Stimulated activated CD8-positive, alpha-beta memory T cell treated with anti-CD3 and anti-CD28 coated beads, Interleukin-7, amount 100 ng/mL, for 24 hours (primary cell): Measurements from ENCODE around the gene VWC2.

ENCODE experiments used
- DNase-seq: peaks from one replicate; pipeline ENCODE4 v3.0.0-alpha.2; 2020; ENCODE audit warnings: low read depth

The VWC2 gene

GRCh38 chr7:49852619-49853462 is 79.4 kb downstream of the VWC2 start:
- DNase-seq, result no peak

- no peak for DNase-seq
Measured at GRCh38 chr7:49855281-49855980, 82.0 kb downstream of the VWC2 start.

GRCh38 chr7:49860293-49860692 is 86.9 kb downstream of the VWC2 start:
- no peak for DNase-seq

- DNase-seq, result no peak
Measured at GRCh38 chr7:49866076-49866735, 92.8 kb downstream of the VWC2 start.

- DNase-seq, result no peak
Measured at GRCh38 chr7:49866910-49867309, 93.5 kb downstream of the VWC2 start.

- DNase-seq, result no peak
Measured at GRCh38 chr7:49873420-49873819, 100.0 kb downstream of the VWC2 start.

GRCh38 chr7:49875336-49875735 is 101.9 kb downstream of the VWC2 start:
- DNase-seq, result no peak

- DNase-seq, result no peak
Measured at GRCh38 chr7:49876202-49876601, 102.8 kb downstream of the VWC2 start.

GRCh38 chr7:49878089-49878488 is 104.7 kb downstream of the VWC2 start:
- no peak for DNase-seq

- DNase-seq, result no peak
Measured at GRCh38 chr7:49878627-49879026, 105.2 kb downstream of the VWC2 start.

GRCh38 chr7:49883933-49884332 is 110.5 kb downstream of the VWC2 start:
- no peak for DNase-seq

GRCh38 chr7:49885593-49886285 is 112.3 kb downstream of the VWC2 start:
- no peak for DNase-seq

GRCh38 chr7:49892481-49892880 is 119.0 kb downstream of the VWC2 start:
- no peak for DNase-seq

GRCh38 chr7:49893131-49893530 is 119.7 kb downstream of the VWC2 start:
- DNase-seq, result no peak

- no peak for DNase-seq
Measured at GRCh38 chr7:49894543-49894942, 121.1 kb downstream of the VWC2 start.

GRCh38 chr7:49911909-49912308 is 138.5 kb downstream of the VWC2 start:
- DNase-seq, result no peak

GRCh38 chr7:49926720-49927119 is 153.3 kb downstream of the VWC2 start:
- DNase-seq, result no peak

- DNase-seq, result no peak
Measured at GRCh38 chr7:49927631-49928030, 154.2 kb downstream of the VWC2 start.

- DNase-seq, result no peak
Measured at GRCh38 chr7:49928787-49929186, 155.3 kb downstream of the VWC2 start.

GRCh38 chr7:49931627-49932026 is 158.2 kb downstream of the VWC2 start:
- DNase-seq, result no peak

- DNase-seq, result no peak
Measured at GRCh38 chr7:49937608-49938007, 164.2 kb downstream of the VWC2 start.
